ENCODE data around the gene DOCK2.

The DOCK2 gene

GRCh38 chr5:170075696-170076095 is 438.6 kb downstream of the DOCK2 start:
- TF ChIP-seq, protein P1, sequence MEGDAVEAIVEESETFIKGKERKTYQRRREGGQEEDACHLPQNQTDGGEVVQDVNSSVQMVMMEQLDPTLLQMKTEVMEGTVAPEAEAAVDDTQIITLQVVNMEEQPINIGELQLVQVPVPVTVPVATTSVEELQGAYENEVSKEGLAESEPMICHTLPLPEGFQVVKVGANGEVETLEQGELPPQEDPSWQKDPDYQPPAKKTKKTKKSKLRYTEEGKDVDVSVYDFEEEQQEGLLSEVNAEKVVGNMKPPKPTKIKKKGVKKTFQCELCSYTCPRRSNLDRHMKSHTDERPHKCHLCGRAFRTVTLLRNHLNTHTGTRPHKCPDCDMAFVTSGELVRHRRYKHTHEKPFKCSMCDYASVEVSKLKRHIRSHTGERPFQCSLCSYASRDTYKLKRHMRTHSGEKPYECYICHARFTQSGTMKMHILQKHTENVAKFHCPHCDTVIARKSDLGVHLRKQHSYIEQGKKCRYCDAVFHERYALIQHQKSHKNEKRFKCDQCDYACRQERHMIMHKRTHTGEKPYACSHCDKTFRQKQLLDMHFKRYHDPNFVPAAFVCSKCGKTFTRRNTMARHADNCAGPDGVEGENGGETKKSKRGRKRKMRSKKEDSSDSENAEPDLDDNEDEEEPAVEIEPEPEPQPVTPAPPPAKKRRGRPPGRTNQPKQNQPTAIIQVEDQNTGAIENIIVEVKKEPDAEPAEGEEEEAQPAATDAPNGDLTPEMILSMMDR (IDR thresholded peaks at IDR 0.05; ENCODE audit: low read depth, low read length): no peak
- DNase-seq (ENCODE audit: extremely low read depth, low read depth): no peak

DNA sequence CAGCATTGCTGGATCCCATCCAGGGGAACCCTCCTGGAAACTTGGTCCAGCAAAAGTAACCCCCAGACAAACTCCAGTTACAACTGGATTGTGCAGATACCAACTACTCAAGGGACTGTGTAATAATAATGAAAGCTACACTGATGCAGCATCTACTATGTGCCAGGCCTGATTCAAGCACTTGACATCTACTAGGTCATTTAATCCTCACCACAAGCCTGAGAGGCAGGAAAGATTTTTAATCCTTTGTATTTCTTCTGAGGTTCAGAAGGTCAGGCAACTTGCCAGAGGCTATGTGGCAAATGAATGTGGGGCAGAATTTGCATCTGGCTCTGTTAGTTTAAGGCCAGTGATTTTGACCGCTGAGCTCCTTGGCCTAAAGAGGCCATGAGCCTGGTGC is 439.1 kb downstream of the DOCK2 start:
- no peak for DNase-seq (ENCODE audit: extremely low read depth, low read depth)
- TF ChIP-seq, protein P1 (IDR thresholded peaks at IDR 0.05; ENCODE audit: low read depth, low read length): no peak

GRCh38 chr5:170076739-170077138 is 439.7 kb downstream of the DOCK2 start:
- TF ChIP-seq, protein P1 (IDR thresholded peaks at IDR 0.05; ENCODE audit: low read depth, low read length): no peak
- DNase-seq (ENCODE audit: extremely low read depth, low read depth): no peak

DNA sequence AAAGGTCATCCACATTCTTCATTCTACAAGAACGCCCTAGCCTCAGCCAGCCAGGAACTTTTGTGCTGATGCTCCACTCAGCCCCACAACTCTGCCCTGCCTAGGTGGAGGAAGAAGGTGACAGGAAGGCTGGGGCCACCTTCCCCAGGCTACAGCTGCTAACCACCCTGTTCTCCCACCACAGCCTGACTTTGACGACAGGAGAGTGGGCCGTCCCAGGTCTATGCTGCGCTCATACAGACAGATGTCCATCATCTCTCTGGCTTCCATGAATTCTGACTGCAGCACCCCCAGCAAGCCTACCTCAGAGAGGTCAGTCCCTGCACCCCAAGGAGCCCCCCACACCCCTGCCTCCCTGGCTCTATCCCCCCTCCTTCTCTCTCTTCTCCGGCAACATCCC is 440.5 kb downstream of the DOCK2 start:
- TF ChIP-seq, protein P1 (IDR thresholded peaks at IDR 0.05; ENCODE audit: low read depth, low read length): no peak
- DNase-seq (ENCODE audit: extremely low read depth, low read depth): no peak

- TF ChIP-seq, protein P1 (IDR thresholded peaks at IDR 0.05; ENCODE audit: low read depth, low read length): no peak
- no peak for DNase-seq (ENCODE audit: extremely low read depth, low read depth)
These were observed 441.4 kb downstream of the DOCK2 start for GRCh38 chr5:170078458-170078857.

DNA sequence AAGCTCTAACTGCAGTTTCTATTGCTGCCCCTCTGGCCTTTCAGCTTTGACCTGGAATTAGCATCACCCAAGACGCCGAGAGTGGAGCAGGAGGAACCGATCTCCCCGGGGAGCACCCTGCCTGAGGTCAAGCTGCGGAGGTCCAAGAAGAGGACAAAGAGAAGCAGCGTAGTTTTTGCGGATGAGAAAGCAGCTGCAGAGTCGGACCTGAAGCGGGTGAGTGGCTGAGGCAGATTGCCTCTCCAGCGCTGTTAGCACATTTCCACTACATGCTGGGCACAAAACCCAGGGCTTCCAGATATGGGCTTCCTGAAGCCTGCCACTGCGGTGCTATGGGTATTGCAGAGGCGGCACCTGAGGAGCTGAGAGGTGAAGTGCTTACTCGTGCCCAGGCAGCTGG is 441.9 kb downstream of the DOCK2 start:
- TF ChIP-seq, protein P1 (IDR thresholded peaks at IDR 0.05; ENCODE audit: low read depth, low read length): no peak

GRCh38 chr5:170080217-170080616 is 443.1 kb downstream of the DOCK2 start:
- TF ChIP-seq, protein P1 (IDR thresholded peaks at IDR 0.05; ENCODE audit: low read depth, low read length): no peak
- DNase-seq (ENCODE audit: extremely low read depth, low read depth): no peak

More for the DNA sequence above, 441.9 kb downstream of the DOCK2 start:
- DNase-seq (ENCODE audit: extremely low read depth, low read depth): no peak
